Neural cell (in vitro differentiated cells): Measurements from ENCODE around the gene PEAR1. TPM values are rescaled to one million over a fixed set of nuclear protein-coding genes. Genes with fewer than 3 reads are reported as not detected.

Experiments
- H2AFZ ChIP-seq: fragments of 200-600, 300-800 bp; sonication (generic), shearing (Covaris generic); 2 replicates; pipeline ENCODE4 v1.6.0; 2014; ENCODE audit warnings: low read depth, mild to moderate bottlenecking, antibody characterized with exemption, low read length, moderate library complexity
- H3F3A ChIP-seq: fragments of 200-600 bp; shearing (Covaris generic); 2 replicates; pipeline ENCODE4 v1.6.1; 2016; ENCODE audit warnings: mild to moderate bottlenecking, moderate library complexity, mixed read lengths, antibody characterized with exemption, low read length; ENCODE audit not compliant: insufficient read depth, poor library complexity, severe bottlenecking
- H3K27ac ChIP-seq: fragments of 200-600, 300-800 bp; sonication (generic), shearing (Covaris generic); 2 replicates; pipeline ENCODE4 v1.5.1; 2014; ENCODE audit warnings: mild to moderate bottlenecking, low read length, moderate library complexity
- H3K27me3 ChIP-seq: fragments of 300-800, 200-600 bp; sonication (generic), shearing (Covaris generic); 2 replicates; pipeline ENCODE4 v1.6.0; 2014; ENCODE audit warnings: mild to moderate bottlenecking, low read depth, low read length, moderate library complexity; ENCODE audit not compliant: insufficient read depth
- H3K36me3 ChIP-seq: fragments of 300-800, 200-600 bp; sonication (generic), shearing (Covaris generic); 2 replicates; pipeline ENCODE4 v1.5.1; 2014; ENCODE audit warnings: mild to moderate bottlenecking, antibody characterized with exemption, low read length, moderate library complexity; ENCODE audit not compliant: insufficient read depth
- H3K4me2 ChIP-seq: fragments of 300-800, 200-600 bp; sonication (generic), shearing (Covaris generic); 2 replicates; pipeline ENCODE4 v1.6.0; 2014; ENCODE audit warnings: mild to moderate bottlenecking, low read length
- H3K4me3 ChIP-seq: fragments of 300-800, 200-600 bp; sonication (generic), shearing (Covaris generic); 2 replicates; pipeline ENCODE4 v1.5.1; 2014; ENCODE audit warnings: mild to moderate bottlenecking, low read length, moderate library complexity
- H3K79me2 ChIP-seq: fragments of 200-600 bp; shearing (Covaris generic); replicated peaks from 2 replicates; pipeline ENCODE4 v1.6.0; 2014; ENCODE audit warnings: mild to moderate bottlenecking, low read length, moderate library complexity; ENCODE audit not compliant: insufficient read depth
- H3K9ac ChIP-seq: fragments of 300-800, 200-600 bp; sonication (generic), shearing (Covaris generic); 2 replicates; pipeline ENCODE4 v1.6.1; 2016; ENCODE audit warnings: mild to moderate bottlenecking, low read length, mixed read lengths
- H3K9me2 ChIP-seq: fragments of 200-600 bp; shearing (Covaris generic); 2 replicates; pipeline ENCODE4 v1.6.1; 2016; ENCODE audit warnings: mild to moderate bottlenecking, low read length, mixed read lengths; ENCODE audit not compliant: insufficient read depth
- H3K9me3 ChIP-seq: fragments of 200-600, 300-800 bp; sonication (generic), shearing (Covaris generic); 2 replicates; pipeline ENCODE4 v1.6.1; 2016; ENCODE audit warnings: mild to moderate bottlenecking, mixed run types, low read length, moderate library complexity, mixed read lengths
- H4K20me1 ChIP-seq: fragments of 200-600 bp; shearing (Covaris generic); 2 replicates; pipeline ENCODE4 v1.6.1; 2016; ENCODE audit warnings: mild to moderate bottlenecking, mixed run types; ENCODE audit not compliant: insufficient read depth
- EP300 ChIP-seq: fragments of 450-650 bp; conservative IDR thresholded peaks from 2 replicates; pipeline ENCODE4 v1.6.1; 2014; ENCODE audit warnings: antibody characterized with exemption, mild to moderate bottlenecking, moderate library complexity; ENCODE audit not compliant: poor library complexity, severe bottlenecking
- EZH2 ChIP-seq: fragments of 200-600, 300-800 bp; shearing (Covaris generic), sonication (generic); IDR thresholded peaks from 2 replicates; pipeline ENCODE4 v1.6.1; 2014; ENCODE audit warnings: antibody characterized with exemption, low read length, borderline replicate concordance, mild to moderate bottlenecking; ENCODE audit not compliant: insufficient read depth, poor library complexity, severe bottlenecking
- MXI1 ChIP-seq: fragments of 450-650 bp; conservative IDR thresholded peaks from 2 replicates; pipeline ENCODE4 v1.6.1; 2014; ENCODE audit warnings: antibody characterized with exemption, mild to moderate bottlenecking; ENCODE audit not compliant: poor library complexity, severe bottlenecking
- POLR2AphosphoS5 ChIP-seq: IDR thresholded peaks from 2 replicates; pipeline ENCODE4 v1.6.1; 2012
- RAD21 ChIP-seq: fragments of 450-650 bp; conservative IDR thresholded peaks from 2 replicates; pipeline ENCODE4 v1.6.1; 2014; ENCODE audit warnings: antibody characterized with exemption, mild to moderate bottlenecking, moderate library complexity
- SMC3 ChIP-seq: fragments of 450-650 bp; conservative IDR thresholded peaks from 2 replicates; pipeline ENCODE4 v1.6.1; 2014; ENCODE audit warnings: antibody characterized with exemption, mild to moderate bottlenecking, moderate library complexity; ENCODE audit not compliant: poor library complexity
- TAF1 ChIP-seq: IDR thresholded peaks from 2 replicates; pipeline ENCODE4 v1.6.1; 2012; ENCODE audit warnings: low read depth
- polyA plus RNA-seq: library from polyadenylated mRNA; depleted of rRNA; stranded (reverse); fragments of >200 nt; gene quantifications from 2 replicates; pipeline ENCODE4 v1.2.3, GENCODE V29; 2014
- TF ChIP-seq, protein P1 (sequence below): IDR thresholded peaks from 2 replicates; pipeline ENCODE4 v1.6.1; 2012; ENCODE audit warnings: borderline replicate concordance
- TF ChIP-seq, protein P2 (sequence below): fragments of 450-650 bp; IDR thresholded peaks from 2 replicates; pipeline ENCODE4 v1.5.1; 2014; ENCODE audit warnings: antibody characterized with exemption, mild to moderate bottlenecking, moderate library complexity; ENCODE audit not compliant: poor library complexity, severe bottlenecking

PEAR1 gene
- polyA plus RNA-seq, 1 donor from 2014 or later: not detected

DNA sequence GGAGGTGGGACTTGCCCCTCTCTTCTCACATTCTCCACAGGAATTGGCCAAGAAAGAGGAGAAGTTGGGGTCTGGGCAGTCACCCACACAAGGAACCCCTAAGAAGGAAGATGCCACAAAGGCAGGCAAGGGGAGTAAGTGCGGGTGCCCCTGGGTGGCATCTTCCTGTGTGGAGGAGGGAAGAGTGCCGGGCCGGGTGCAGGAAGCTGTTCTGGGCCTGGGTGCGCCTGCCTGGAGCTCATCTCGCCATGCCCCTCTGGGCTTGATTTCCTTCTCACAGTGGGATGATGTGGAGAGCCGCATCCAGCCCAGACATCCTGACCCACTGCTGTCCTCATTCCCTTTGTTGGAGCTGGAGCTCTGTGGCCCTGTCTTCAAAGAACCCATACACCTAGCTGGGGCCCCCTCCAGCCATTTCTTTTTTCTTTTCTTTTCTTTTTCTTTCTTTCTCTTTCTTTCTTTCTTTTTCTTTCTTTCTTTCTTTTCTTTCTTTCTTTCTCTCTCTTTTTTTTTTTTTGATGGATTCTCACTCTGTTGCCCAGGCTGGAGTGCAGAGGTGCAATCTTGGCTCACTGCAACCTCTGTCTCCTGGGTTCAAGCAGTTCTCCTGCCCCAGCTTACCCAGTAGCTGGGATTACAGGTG is 36.2 kb downstream of the PEAR1 start:
- Histone ChIP-seq H3K27ac (no peak overlapping the region), H4K20me1 (no peaks in the 10 kb centered on the region), H3K27me3 (peaks cover 41% of the 10 kb centered on the region), H2AFZ (no peak overlapping the region), H3K79me2 (no peaks in the 10 kb centered on the region), H3K4me2 (no peak overlapping the region), H3K36me3 (no peaks in the 10 kb centered on the region), H3F3A (no peaks in the 10 kb centered on the region), H3K9ac (no peak overlapping the region), H3K9me2 (no peaks in the 10 kb centered on the region), H3K9me3 (no peaks in the 10 kb centered on the region), H3K4me3 (no peak overlapping the region)
- TF ChIP-seq EZH2: no peak
- no peak for TF ChIP-seq SMC3
- TF ChIP-seq RAD21: no peak
- TF ChIP-seq, protein P1, sequence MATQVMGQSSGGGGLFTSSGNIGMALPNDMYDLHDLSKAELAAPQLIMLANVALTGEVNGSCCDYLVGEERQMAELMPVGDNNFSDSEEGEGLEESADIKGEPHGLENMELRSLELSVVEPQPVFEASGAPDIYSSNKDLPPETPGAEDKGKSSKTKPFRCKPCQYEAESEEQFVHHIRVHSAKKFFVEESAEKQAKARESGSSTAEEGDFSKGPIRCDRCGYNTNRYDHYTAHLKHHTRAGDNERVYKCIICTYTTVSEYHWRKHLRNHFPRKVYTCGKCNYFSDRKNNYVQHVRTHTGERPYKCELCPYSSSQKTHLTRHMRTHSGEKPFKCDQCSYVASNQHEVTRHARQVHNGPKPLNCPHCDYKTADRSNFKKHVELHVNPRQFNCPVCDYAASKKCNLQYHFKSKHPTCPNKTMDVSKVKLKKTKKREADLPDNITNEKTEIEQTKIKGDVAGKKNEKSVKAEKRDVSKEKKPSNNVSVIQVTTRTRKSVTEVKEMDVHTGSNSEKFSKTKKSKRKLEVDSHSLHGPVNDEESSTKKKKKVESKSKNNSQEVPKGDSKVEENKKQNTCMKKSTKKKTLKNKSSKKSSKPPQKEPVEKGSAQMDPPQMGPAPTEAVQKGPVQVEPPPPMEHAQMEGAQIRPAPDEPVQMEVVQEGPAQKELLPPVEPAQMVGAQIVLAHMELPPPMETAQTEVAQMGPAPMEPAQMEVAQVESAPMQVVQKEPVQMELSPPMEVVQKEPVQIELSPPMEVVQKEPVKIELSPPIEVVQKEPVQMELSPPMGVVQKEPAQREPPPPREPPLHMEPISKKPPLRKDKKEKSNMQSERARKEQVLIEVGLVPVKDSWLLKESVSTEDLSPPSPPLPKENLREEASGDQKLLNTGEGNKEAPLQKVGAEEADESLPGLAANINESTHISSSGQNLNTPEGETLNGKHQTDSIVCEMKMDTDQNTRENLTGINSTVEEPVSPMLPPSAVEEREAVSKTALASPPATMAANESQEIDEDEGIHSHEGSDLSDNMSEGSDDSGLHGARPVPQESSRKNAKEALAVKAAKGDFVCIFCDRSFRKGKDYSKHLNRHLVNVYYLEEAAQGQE: no peak
- TF ChIP-seq TAF1: no peak
- TF ChIP-seq, protein P2, sequence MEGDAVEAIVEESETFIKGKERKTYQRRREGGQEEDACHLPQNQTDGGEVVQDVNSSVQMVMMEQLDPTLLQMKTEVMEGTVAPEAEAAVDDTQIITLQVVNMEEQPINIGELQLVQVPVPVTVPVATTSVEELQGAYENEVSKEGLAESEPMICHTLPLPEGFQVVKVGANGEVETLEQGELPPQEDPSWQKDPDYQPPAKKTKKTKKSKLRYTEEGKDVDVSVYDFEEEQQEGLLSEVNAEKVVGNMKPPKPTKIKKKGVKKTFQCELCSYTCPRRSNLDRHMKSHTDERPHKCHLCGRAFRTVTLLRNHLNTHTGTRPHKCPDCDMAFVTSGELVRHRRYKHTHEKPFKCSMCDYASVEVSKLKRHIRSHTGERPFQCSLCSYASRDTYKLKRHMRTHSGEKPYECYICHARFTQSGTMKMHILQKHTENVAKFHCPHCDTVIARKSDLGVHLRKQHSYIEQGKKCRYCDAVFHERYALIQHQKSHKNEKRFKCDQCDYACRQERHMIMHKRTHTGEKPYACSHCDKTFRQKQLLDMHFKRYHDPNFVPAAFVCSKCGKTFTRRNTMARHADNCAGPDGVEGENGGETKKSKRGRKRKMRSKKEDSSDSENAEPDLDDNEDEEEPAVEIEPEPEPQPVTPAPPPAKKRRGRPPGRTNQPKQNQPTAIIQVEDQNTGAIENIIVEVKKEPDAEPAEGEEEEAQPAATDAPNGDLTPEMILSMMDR: no peak
- TF ChIP-seq EP300: no peak
- no peak for TF ChIP-seq POLR2AphosphoS5
- TF ChIP-seq MXI1: no peak

- TF ChIP-seq, protein P1: no peak
- TF ChIP-seq EP300: no peak
- TF ChIP-seq MXI1: no peak
- no peak for TF ChIP-seq RAD21
- TF ChIP-seq SMC3: no peak
- TF ChIP-seq EZH2: no peak
- H3K9me2 ChIP-seq: no peaks in the 10 kb centered on the region
- no peaks in the 10 kb centered on the region for H3K9me3 ChIP-seq
- H3K36me3 ChIP-seq: no peaks in the 10 kb centered on the region
- no peak overlapping the region for H3K4me2 ChIP-seq
- H3K9ac ChIP-seq: no peak overlapping the region
- no peaks in the 10 kb centered on the region for H3F3A ChIP-seq
- H3K4me3 ChIP-seq: no peak overlapping the region
- no peak overlapping the region for H3K27ac ChIP-seq
- H3K79me2 ChIP-seq: no peaks in the 10 kb centered on the region
- peaks cover 33% of the 10 kb centered on the region for H3K27me3 ChIP-seq
- no peaks in the 10 kb centered on the region for H4K20me1 ChIP-seq
- no peak overlapping the region for H2AFZ ChIP-seq
These were observed 37.0 kb downstream of the PEAR1 start for GRCh38 chr1:156930483-156930882.
